CD14-positive monocyte (primary cell): ENCODE data around the gene TNNT1. TPM values are rescaled to one million over a fixed set of nuclear protein-coding genes. Genes with fewer than 3 reads are reported as not detected.

Source experiments
- DNase-seq, 3 donors: peaks; one replicate each; pipeline ENCODE4 v3.0.0-alpha.2; 2011 to 2022
- H2AFZ ChIP-seq: 2 replicates; pipeline ENCODE4 v1.6.0; 2012; ENCODE audit warnings: mild to moderate bottlenecking, low read depth, low read length, inconsistent platforms; ENCODE audit not compliant: insufficient read depth, poor library complexity, severe bottlenecking
- H3K27ac ChIP-seq, 2 donors: 1 replicate in 1 of 2; 2 replicates in 1 of 2; pipeline ENCODE4 v1.5.1; 2012 to 2013; ENCODE audit warnings: low read length in 2 of 2, control low read depth in 1 of 2, inconsistent platforms in 1 of 2, low read depth in 1 of 2, mild to moderate bottlenecking in 1 of 2
- H3K27me3 ChIP-seq, 2 donors: one replicate each; pipeline versions ENCODE4 v1.6.0 to v1.6.1; 2011 to 2013; ENCODE audit warnings: low read length in 2 of 2; ENCODE audit not compliant: control insufficient read depth in 2 of 2, insufficient read depth in 2 of 2
- H3K36me3 ChIP-seq, 2 donors: replicated peaks in 1 of 2; 1 replicate in 1 of 2; 2 replicates in 1 of 2; pipeline versions ENCODE4 v1.5.1 to v1.6.1; 2012 to 2013; ENCODE audit warnings: low read length in 2 of 2, control low read depth in 1 of 2, inconsistent platforms in 1 of 2, mild to moderate bottlenecking in 1 of 2; ENCODE audit not compliant: insufficient read depth in 2 of 2, control insufficient read depth in 1 of 2
- H3K4me1 ChIP-seq, 2 donors: 1 replicate in 1 of 2; 2 replicates in 1 of 2; pipeline versions ENCODE4 v1.5.1 to v1.6.1; 2012 to 2013; ENCODE audit warnings: low read length in 2 of 2, control low read depth in 1 of 2, inconsistent platforms in 1 of 2, mild to moderate bottlenecking in 1 of 2, moderate library complexity in 1 of 2; ENCODE audit not compliant: insufficient read depth in 2 of 2, control insufficient read depth in 1 of 2
- H3K4me2 ChIP-seq: replicated peaks from 2 replicates; pipeline ENCODE3; 2012; ENCODE audit warnings: low read length, moderate library complexity, mild to moderate bottlenecking; ENCODE audit not compliant: poor library complexity, severe bottlenecking; ENCODE audit errors: extremely low read depth
- H3K4me3 ChIP-seq, 3 experiments: fragments of 200-600 bp in 1 of 3; sonication (generic) in 1 of 3; replicated peaks in 1 of 3; 1 replicate in 2 of 3; 2 replicates in 1 of 3; pipeline ENCODE4 v1.5.1; 2011 to 2013; ENCODE audit warnings: low read length in 3 of 3, mild to moderate bottlenecking in 3 of 3, control low read depth in 2 of 3, low read depth in 2 of 3, inconsistent platforms in 1 of 3, moderate library complexity in 1 of 3
- H3K79me2 ChIP-seq: 2 replicates; pipeline ENCODE4 v1.6.0; 2012; ENCODE audit warnings: mild to moderate bottlenecking, control low read depth, inconsistent platforms, low read length, moderate library complexity; ENCODE audit not compliant: insufficient read depth
- H3K9ac ChIP-seq: 2 replicates; pipeline ENCODE4 v1.6.0; 2017; ENCODE audit warnings: low read length, mild to moderate bottlenecking; ENCODE audit not compliant: insufficient read depth, poor library complexity, severe bottlenecking
- H3K9me3 ChIP-seq, 2 donors: replicated peaks in 1 of 2; 1 replicate in 1 of 2; 2 replicates in 1 of 2; pipeline versions ENCODE4 v1.5.1 to v1.6.1; 2012 to 2013; ENCODE audit warnings: low read length in 2 of 2, control low read depth in 1 of 2; ENCODE audit not compliant: control insufficient read depth in 1 of 2, insufficient read depth in 1 of 2
- H4K20me1 ChIP-seq: 2 replicates; pipeline ENCODE4 v1.6.0; 2012; ENCODE audit warnings: mild to moderate bottlenecking, low read length, control low read depth, moderate library complexity; ENCODE audit not compliant: insufficient read depth
- H3K27ac Mint-ChIP-seq, 7 donors: one replicate each; pipeline ENCODE4 v1.8.0; 2020; ENCODE audit warnings: mild to moderate bottlenecking in 7 of 7, mixed read lengths in 7 of 7, moderate library complexity in 6 of 7, inconsistent platforms in 2 of 7
- H3K27me3 Mint-ChIP-seq, 3 donors: one replicate each; pipeline ENCODE4 v1.8.0; 2021 to 2022; ENCODE audit warnings: low read depth in 3 of 3, mild to moderate bottlenecking in 3 of 3, mixed read lengths in 3 of 3, moderate library complexity in 3 of 3, inconsistent platforms in 1 of 3
- H3K36me3 Mint-ChIP-seq, 2 donors: one replicate each; pipeline ENCODE4 v1.8.0; 2020; ENCODE audit warnings: mixed read lengths in 2 of 2, inconsistent platforms in 1 of 2, mild to moderate bottlenecking in 1 of 2
- H3K4me1 Mint-ChIP-seq: one replicate; pipeline ENCODE4 v1.8.0; 2020; ENCODE audit warnings: mild to moderate bottlenecking, mixed read lengths
- H3K4me3 Mint-ChIP-seq, 2 donors: one replicate each; pipeline ENCODE4 v1.8.0; 2020; ENCODE audit warnings: mild to moderate bottlenecking in 2 of 2, mixed read lengths in 2 of 2, moderate library complexity in 1 of 2
- H3K9me3 Mint-ChIP-seq, 7 donors: one replicate each; pipeline ENCODE4 v1.8.0; 2020 to 2022; ENCODE audit warnings: mixed read lengths in 7 of 7, mild to moderate bottlenecking in 6 of 7, moderate library complexity in 6 of 7, inconsistent platforms in 2 of 7
- whole genome bisulfite sequencing: methylation state at CpG from one replicate; pipeline ENCODE4 v1.1.5; 2013; ENCODE audit warnings: missing lambda C conversion rate; ENCODE audit not compliant: insufficient coverage; 5-methylcytosine and 5-hydroxymethylcytosine counted together
- intact Hi-C, 2 donors: fragments of 100-400 bp; cut with micrococcal nuclease; formaldehyde crosslinking; loops; one replicate each; pipeline versions ENCODE4 v1.15.0 to v1.15.1; 2023
- polyA plus RNA-seq, 3 donors: library from polyadenylated mRNA; depleted of rRNA in 1 of 3; unstranded in 2 of 3; stranded (reverse) in 1 of 3; fragments of 300-500 nt in 2 of 3; fragments of >200 nt in 1 of 3; fragmentation: Illumina TruSeq in 2 of 3; gene quantifications; 1 replicate in 2 of 3; 2 replicates in 1 of 3; pipeline ENCODE4 v1.2.3, GENCODE V29; 2012 to 2021
- TF ChIP-seq, protein P1 (sequence below): fragments of 200-600 bp; IDR thresholded peaks from one replicate; pipeline ENCODE4 v1.8.0; 2022; ENCODE audit warnings: antibody characterized with exemption, mild to moderate bottlenecking

TNNT1 gene
- polyA plus RNA-seq, 3 donors, result 9.4 to 41.9 (median 9.8) TPM

DNA sequence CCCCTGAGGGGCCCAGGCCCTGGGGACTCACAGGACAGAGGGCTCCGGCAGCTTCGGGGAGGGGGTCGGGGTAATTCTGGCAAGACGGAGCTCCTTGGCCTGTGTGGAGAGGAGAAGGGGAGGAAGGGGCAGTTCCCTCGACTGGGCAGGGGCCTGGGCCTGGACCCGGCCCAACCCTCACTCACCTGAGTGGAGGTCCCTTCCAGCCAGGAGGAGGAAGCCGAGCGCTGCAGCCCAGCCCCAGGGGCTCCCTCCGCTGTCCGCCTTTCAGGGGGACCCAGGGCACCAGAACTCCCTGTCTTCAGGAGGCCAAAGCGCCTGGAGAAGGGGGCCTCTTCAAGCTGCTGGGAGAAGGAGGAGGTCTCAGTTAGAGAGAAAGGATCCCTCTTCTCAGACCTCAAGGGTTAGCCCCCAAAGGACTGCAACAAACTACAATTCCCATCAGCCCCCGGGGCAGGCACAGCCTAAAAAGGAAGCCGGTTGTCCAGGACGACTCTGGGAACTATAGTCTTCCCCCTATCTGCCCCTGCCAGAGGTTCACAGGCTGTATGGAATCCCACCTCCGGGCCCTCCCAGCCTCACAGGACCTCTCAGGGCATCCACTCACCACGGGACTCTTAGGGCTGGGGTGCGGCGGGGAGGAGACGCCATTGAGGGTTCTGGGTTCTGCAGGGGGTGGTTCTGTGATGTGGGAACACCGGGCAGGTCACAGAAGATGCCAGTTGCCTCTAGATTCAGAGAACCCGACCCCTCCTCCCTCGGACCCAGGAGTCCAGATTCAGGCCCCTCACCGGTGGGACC, 53.5 kb downstream of the TNNT1 start:
- 90% methylated on average over 8 of the region's 23 CpGs for WGBS
- no peaks in the 10 kb centered on the region for H3K79me2 ChIP-seq
- no peak for DNase-seq
- Mint-ChIP-seq H3K36me3 (peaks cover 31 to 71% of the 10 kb centered on the region in 2 donors), H3K27me3 (peaks cover 0 to 2% (median 0%) of the 10 kb centered on the region in 3 donors), H3K4me3 (no peak overlapping the region), H3K4me1 (peaks cover 13% of the 10 kb centered on the region), H3K9me3 (peaks cover 0 to 2% (median 0%) of the 10 kb centered on the region in 7 donors), H3K27ac (no peak overlapping the region)
- no peak overlapping the region for H3K9ac ChIP-seq
- H3K4me1 ChIP-seq, result peaks cover 10 to 17% of the 10 kb centered on the region in 2 donors
- H4K20me1 ChIP-seq, result peaks cover 79% of the 10 kb centered on the region
- intact Hi-C loops, result no loop called here
- H3K36me3 ChIP-seq, result peaks cover 60 to 74% of the 10 kb centered on the region in 2 donors
- no peak overlapping the region for H3K27ac ChIP-seq
- no peak overlapping the region for H3K4me3 ChIP-seq
- no peak overlapping the region for H3K4me2 ChIP-seq
- TF ChIP-seq, protein P1, sequence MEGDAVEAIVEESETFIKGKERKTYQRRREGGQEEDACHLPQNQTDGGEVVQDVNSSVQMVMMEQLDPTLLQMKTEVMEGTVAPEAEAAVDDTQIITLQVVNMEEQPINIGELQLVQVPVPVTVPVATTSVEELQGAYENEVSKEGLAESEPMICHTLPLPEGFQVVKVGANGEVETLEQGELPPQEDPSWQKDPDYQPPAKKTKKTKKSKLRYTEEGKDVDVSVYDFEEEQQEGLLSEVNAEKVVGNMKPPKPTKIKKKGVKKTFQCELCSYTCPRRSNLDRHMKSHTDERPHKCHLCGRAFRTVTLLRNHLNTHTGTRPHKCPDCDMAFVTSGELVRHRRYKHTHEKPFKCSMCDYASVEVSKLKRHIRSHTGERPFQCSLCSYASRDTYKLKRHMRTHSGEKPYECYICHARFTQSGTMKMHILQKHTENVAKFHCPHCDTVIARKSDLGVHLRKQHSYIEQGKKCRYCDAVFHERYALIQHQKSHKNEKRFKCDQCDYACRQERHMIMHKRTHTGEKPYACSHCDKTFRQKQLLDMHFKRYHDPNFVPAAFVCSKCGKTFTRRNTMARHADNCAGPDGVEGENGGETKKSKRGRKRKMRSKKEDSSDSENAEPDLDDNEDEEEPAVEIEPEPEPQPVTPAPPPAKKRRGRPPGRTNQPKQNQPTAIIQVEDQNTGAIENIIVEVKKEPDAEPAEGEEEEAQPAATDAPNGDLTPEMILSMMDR, result no peak
- H3K9me3 ChIP-seq, result no peaks in the 10 kb centered on the region
- no peaks in the 10 kb centered on the region for H3K27me3 ChIP-seq
- H2AFZ ChIP-seq, result no peak overlapping the region

DNA sequence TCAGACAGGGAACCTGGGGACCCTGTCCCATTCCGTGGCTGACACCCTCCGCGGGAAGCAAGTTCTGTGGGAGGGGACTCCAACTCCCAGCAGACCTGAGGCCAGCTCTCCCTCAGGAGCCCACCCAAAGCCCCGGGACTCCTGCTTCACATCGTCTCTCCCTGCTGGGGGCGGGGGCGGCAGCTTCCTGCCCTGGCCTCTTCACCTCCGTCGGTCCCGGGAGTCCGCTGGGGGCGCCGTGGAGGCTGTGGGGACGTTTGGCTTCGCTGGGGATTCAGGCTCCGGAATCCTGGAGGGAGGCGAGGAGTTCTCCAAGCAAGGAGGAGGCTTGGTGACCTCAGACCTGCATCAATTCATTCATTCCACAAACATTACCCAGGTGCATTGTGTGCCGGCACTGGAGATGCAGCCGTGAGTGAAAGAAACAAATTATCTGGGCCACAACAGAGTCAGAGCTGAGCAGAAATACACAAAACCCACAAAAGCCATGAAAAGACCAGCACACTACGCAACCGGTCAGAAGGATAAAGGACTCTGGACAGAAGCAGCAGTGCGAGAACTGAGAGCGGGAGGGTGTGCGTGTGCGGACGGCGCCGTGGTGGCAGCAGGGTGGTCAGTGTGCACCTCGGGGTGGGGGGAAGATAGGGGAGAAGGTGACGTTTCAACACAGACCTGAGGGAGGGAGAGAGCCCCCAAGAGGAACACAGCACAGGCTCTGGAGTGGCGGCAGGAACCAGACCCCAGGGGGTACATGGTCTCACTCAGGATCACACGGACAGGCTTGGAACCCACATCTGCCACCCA, 54.3 kb downstream of the TNNT1 start:
- Mint-ChIP-seq H3K27ac (peak overlapping the region in 2 of 7 donors; percentile 30 to 65), H3K36me3 (peaks cover 30 to 71% of the 10 kb centered on the region in 2 donors), H3K4me1 (peaks cover 13% of the 10 kb centered on the region), H3K9me3 (no peaks in the 10 kb centered on the region), H3K4me3 (no peak overlapping the region), H3K27me3 (peaks cover 0 to 2% (median 0%) of the 10 kb centered on the region in 3 donors)
- Histone ChIP-seq H3K9me3 (no peaks in the 10 kb centered on the region), H3K79me2 (no peaks in the 10 kb centered on the region), H3K9ac (no peak overlapping the region), H3K27me3 (no peaks in the 10 kb centered on the region), H2AFZ (no peak overlapping the region), H3K27ac (no peak overlapping the region), H3K4me3 (no peak overlapping the region), H3K4me2 (no peak overlapping the region), H4K20me1 (peaks cover 76% of the 10 kb centered on the region), H3K36me3 (peaks cover 54 to 74% of the 10 kb centered on the region in 2 donors), H3K4me1 (peaks cover 10 to 17% of the 10 kb centered on the region in 2 donors)
- 97% methylated on average over 20 of the region's 32 CpGs for WGBS
- TF ChIP-seq, protein P1, result no peak
- intact Hi-C loops, result no loop called here
- no peak for DNase-seq
